ENCODE data around the gene TSC2. TPM values are rescaled to one million over a fixed set of nuclear protein-coding genes. Genes with fewer than 3 reads are reported as not detected.

TSC2 gene
- total RNA-seq, 6 donors from 2014 or later: 47.3 to 296 (median 118) TPM

DNA sequence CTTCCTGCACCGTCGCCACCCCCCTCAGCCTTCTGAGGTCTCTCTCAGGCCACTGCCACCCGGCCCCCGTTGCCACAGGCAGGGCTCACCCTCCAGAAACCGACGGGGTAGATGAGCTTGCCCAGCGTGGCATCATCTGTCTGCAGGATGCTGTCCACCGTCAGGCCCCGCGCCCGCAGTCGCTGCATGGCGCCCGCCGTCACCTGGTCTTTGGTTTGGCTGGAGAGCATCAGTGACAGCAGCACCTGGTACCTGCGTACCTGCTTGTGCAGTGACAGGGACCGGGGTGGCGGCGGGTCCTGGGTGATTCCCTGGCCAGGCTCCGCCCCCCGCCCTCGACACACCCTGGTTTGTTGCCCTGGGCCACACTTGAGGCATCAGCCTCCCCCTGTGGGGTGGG is 3.2 kb upstream of the TSC2 start:
- ATAC-seq (ENCODE audit: low FRiP score in 2 of 2): no peak
- TF ChIP-seq POLR2A (IDR thresholded peaks at IDR 0.05) (no peak), POLR2AphosphoS5 (IDR thresholded peaks at IDR 0.05) (no peak), EP300 (IDR thresholded peaks at IDR 0.05) (no peak)
- TF ChIP-seq, protein P1, sequence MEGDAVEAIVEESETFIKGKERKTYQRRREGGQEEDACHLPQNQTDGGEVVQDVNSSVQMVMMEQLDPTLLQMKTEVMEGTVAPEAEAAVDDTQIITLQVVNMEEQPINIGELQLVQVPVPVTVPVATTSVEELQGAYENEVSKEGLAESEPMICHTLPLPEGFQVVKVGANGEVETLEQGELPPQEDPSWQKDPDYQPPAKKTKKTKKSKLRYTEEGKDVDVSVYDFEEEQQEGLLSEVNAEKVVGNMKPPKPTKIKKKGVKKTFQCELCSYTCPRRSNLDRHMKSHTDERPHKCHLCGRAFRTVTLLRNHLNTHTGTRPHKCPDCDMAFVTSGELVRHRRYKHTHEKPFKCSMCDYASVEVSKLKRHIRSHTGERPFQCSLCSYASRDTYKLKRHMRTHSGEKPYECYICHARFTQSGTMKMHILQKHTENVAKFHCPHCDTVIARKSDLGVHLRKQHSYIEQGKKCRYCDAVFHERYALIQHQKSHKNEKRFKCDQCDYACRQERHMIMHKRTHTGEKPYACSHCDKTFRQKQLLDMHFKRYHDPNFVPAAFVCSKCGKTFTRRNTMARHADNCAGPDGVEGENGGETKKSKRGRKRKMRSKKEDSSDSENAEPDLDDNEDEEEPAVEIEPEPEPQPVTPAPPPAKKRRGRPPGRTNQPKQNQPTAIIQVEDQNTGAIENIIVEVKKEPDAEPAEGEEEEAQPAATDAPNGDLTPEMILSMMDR (IDR thresholded peaks at IDR 0.05): no peak
- Histone ChIP-seq H3K4me1 (peaks cover 84 to 93% (median 85%) of the 10 kb centered on the region in 4 donors), H3K9me3 (no peaks in the 10 kb centered on the region), H3K27me3 (no peaks in the 10 kb centered on the region), H3K36me3 (peaks cover 0 to 3% (median 0%) of the 10 kb centered on the region in 4 donors), H3K4me3 (peak overlapping the region in 1 of 4 donors; percentile 23), H3K27ac (peak overlapping the region; percentile 90 to 97 (median 95))
- peak in 1 of 2 donors; percentile 86 for DNase-seq
- WGBS, 2 donors: 62% methylated on average over 22 of the region's 22 CpGs; no CpG with 5 or more reads in 1 of the 2 donors

- Histone ChIP-seq H3K27ac (peak overlapping the region; percentile 73 to 97 (median 92)), H3K4me1 (peaks cover 67 to 76% (median 68%) of the 10 kb centered on the region in 4 donors), H3K36me3 (peaks cover 0 to 12% (median 6%) of the 10 kb centered on the region in 4 donors), H3K9me3 (no peaks in the 10 kb centered on the region), H3K4me3 (peak overlapping the region in 2 of 4 donors; percentile 89 to 98), H3K27me3 (no peaks in the 10 kb centered on the region)
- no peak for ATAC-seq (ENCODE audit: low FRiP score in 2 of 2)
- 75 to 76% methylated on average over 14 to 16 of the region's 21 CpGs for WGBS, 2 donors
- TF ChIP-seq POLR2AphosphoS5 (IDR thresholded peaks at IDR 0.05) (no peak), EP300 (IDR thresholded peaks at IDR 0.05) (no peak), POLR2A (IDR thresholded peaks at IDR 0.05) (no peak)
- TF ChIP-seq, protein P1 (IDR thresholded peaks at IDR 0.05): no peak
- DNase-seq: no peak
Measured at GRCh38 chr16:2045965-2046892, 1.6 kb upstream of the TSC2 start.

DNA sequence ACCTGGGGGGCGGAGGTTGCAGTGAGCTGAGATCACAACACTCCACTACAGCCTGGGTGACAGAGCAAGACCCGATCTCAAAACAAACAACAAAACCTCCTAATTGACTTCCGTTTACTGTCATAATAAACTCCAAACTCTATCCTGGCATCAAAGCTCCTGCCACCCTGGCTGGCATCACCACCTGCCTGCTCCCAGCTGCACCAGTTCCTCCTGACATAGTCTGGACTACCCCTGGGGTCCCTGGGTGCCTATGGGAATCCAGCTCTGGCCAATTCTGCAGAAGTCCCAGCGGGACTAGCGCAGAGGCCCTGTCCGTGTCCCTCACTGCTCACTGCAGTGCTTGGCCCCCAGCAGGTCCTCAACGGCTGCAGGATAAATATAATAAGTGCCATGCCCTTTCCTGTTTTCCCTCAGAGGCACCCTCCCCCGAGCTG is 874 bp upstream of the TSC2 start:
- no peaks in the 10 kb centered on the region for H3K27me3 ChIP-seq
- H3K36me3 ChIP-seq: peaks cover 0 to 17% (median 10%) of the 10 kb centered on the region in 4 donors
- 23 to 26% methylated on average over 4 to 8 of the region's 8 CpGs for WGBS, 2 donors
- H3K4me1 ChIP-seq: peaks cover 60 to 69% (median 61%) of the 10 kb centered on the region in 4 donors
- H3K4me3 ChIP-seq: peak overlapping the region; percentile 13 to 98 (median 76)
- ATAC-seq (ENCODE audit: low FRiP score in 2 of 2) (peak in 1 of 2 donors; percentile 59), DNase-seq (no peak)
- peak overlapping the region; percentile 73 to 97 (median 86) for H3K27ac ChIP-seq
- TF ChIP-seq POLR2AphosphoS5 (IDR thresholded peaks at IDR 0.05) (no peak), EP300 (IDR thresholded peaks at IDR 0.05) (peak in 1 of 4 donors; percentile 71), POLR2A (IDR thresholded peaks at IDR 0.05) (peak in 1 of 4 donors; percentile 32)
- TF ChIP-seq, protein P1 (IDR thresholded peaks at IDR 0.05): peak in 1 of 6 experiments; percentile 14
- no peaks in the 10 kb centered on the region for H3K9me3 ChIP-seq

GRCh38 chr16:2048116-2048543 is 345 bp downstream of the TSC2 start:
- H3K36me3 ChIP-seq: peaks cover 5 to 29% (median 16%) of the 10 kb centered on the region in 4 donors
- H3K4me3 ChIP-seq: peak overlapping the region; percentile 63 to 98 (median 94)
- peaks cover 49 to 58% (median 50%) of the 10 kb centered on the region in 4 donors for H3K4me1 ChIP-seq
- no peak for DNase-seq
- TF ChIP-seq, protein P1 (IDR thresholded peaks at IDR 0.05): no peak
- TF ChIP-seq POLR2AphosphoS5 (IDR thresholded peaks at IDR 0.05) (no peak), EP300 (IDR thresholded peaks at IDR 0.05) (no peak), POLR2A (IDR thresholded peaks at IDR 0.05) (no peak)
- WGBS, 2 donors: 1 to 7% methylated on average over 2 to 27 of the region's 30 CpGs
- ATAC-seq (ENCODE audit: low FRiP score in 2 of 2): peak in 1 of 2 donors; percentile 31
- no peaks in the 10 kb centered on the region for H3K9me3 ChIP-seq
- H3K27me3 ChIP-seq: no peaks in the 10 kb centered on the region
- peak overlapping the region; percentile 73 to 97 (median 86) for H3K27ac ChIP-seq

Data from upper lobe of left lung (tissue), 6 donors.